CD4-positive, alpha-beta T cell treated with Interleukin-12 subunit alpha and Interleukin-12 subunit beta, for 1 hour (primary cell): ENCODE data around the gene SPAG16.
A peak's percentile ranks its signal among the peaks of the same experiment; 100 is the strongest.

Source experiments
- DNase-seq: peaks from one replicate; pipeline ENCODE4 v3.0.0-alpha.2; 2020

Gene SPAG16

DNA sequence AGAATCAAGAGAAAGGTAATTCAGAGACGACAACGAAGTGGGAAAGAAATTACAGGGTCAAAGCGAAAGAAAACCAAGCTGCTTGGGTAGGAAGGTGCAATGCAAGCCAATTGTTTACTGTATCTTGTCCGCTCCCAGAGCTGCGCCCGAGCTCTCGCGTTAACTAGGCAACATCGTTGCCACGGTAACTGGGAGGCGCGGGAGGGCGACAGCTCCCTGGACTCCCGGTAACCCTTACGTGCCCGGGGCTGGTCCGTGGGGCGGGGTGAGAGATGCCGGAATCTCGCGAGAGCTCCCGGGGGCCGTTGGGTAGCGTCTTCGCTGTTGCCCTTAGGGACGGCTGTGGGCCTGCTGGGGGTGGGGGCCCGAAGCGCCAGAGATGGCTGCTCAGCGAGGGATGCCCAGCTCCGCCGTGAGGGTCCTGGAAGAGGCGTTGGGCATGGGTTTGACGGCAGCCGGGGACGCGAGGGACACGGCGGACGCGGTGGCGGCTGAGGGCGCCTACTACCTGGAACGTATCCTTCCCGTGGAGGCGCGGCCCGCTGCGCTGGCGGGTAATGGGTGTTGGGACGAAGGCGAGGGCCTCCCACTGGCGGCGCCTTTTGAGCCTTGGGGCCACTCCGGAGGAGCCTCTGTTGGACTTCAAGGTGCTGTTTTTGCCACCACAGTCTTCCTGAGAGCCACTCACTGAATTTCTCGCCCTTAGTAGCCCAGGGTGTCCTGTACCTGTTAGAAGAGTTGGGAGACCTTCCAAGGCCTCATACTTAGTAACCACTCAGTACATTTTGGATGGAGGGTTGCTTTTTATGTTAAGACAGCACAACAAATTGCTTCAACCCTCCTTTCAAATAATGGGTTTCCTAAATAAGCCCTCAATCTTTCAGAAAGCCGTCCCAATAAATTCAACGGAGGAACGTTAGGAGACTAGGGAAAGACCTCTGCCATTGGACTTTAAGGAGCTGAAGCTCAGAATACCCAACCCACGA lies at the start of gene SPAG16:
Gene SPAG16, plus strand, starts transcription at position 360 of the 986 bp plus-strand sequence.
- peak; percentile 97 for DNase-seq

DNA sequence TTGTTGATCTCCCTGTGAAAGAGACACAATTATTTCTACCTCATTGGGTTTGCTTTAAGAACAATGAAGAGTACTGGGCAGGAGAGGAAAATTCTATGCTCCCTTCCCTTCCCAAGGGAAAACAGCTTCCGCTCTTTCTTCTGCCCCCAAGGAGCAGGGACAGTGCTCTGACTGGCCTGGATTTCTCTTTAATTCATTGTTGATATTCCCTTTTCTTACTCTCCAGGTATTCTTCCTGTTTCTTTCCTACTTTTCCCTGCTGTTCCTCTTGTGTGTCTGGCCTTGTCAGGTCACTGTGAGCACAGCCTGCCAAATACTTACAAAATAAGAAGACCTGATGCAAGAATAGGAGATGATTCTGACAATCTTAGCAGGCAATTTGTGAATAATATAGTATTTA lies 49.6 kb upstream of the SPAG16 start:
- no peak for DNase-seq

DNA sequence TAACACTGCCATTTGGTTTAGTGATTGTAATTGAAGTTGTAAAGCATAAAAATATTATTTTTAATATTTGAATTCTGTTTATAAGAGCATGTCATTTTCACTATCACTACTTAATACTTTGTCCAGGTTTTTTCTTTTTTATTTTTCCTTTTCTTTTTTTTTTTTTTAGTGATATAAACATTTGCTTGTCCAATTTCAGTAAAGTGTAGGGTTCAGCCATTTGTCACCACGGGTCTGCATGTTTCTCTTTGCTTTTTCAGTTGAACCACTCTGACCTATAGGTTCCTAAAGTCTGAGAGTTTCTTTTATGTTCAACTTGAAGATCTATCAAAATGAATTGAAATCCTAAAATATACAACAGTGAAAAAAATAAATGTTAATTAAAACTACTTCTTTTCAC lies 48.5 kb upstream of the SPAG16 start:
- DNase-seq, result no peak

DNA sequence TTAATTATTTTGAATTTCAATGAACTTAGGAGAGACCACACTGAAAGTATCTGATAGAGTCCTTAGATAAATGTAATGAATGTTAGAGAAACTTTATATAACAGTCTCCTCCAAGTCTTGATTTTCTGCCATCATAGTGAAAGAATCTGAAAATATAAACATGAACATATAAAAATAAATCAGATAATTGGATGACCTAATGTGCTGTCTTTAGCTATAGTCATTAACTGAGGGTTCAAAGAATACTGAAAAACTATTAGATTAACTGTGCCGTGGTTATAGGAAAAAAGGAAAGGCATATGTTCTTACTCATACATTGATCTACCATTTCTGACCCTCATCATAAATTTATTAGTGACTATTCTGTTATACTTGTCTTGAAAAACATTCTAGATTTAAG lies 47.0 kb upstream of the SPAG16 start:
- DNase-seq, result no peak

DNA sequence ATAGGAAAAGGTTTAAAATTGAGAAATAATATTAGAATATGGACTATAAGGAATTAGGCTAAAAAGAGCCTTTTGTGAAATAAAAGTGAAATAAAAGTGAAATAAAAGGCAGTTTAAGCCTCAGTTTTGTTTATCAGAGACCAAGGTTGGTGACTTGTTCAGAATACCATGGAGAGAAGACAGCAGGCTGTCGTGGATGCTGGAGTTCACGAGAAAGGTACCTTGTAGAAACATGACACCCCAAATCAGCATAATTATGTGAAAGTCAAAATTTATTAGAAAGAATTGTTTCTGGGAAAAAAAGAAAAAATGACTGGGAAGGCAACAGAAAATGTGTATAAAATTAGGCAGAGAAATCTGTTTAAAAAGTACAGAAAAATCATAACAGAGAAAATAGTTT lies 46.5 kb upstream of the SPAG16 start:
- DNase-seq, result no peak

DNA sequence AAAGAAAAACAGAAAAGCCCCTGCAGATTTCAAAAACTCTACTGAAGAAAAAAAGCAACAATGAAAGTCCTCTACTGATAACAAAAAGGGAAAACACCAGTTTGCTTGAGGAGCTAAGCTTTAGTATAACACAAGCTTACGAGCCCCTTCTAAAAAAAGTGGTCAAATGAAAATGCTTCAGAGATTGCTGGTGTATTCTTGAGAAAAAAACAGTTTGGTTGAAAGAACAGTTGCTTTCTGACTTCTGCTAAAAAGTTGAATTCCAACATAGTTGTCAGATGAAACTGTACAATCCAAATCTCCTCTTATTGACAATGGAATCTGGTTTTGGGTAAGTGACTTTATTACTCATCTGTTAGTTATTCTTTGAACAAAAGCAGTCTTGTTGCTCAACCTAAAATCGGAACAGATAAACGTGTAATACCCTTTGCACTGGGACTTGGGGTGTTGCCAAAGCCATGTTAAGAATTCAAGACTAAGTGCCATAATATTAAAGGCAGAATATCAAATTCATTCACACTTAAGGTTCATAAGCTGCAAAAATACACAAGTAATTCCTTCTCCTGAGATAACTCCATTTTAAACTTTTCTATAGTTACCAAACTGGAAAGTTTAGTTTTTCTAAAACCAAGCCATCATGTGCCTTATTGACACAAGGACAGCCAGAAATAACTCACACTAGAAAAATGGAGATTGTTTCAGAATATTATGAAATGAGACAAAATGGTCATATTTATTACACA lies 45.3 kb upstream of the SPAG16 start:
- DNase-seq, result peak; percentile 15

DNA sequence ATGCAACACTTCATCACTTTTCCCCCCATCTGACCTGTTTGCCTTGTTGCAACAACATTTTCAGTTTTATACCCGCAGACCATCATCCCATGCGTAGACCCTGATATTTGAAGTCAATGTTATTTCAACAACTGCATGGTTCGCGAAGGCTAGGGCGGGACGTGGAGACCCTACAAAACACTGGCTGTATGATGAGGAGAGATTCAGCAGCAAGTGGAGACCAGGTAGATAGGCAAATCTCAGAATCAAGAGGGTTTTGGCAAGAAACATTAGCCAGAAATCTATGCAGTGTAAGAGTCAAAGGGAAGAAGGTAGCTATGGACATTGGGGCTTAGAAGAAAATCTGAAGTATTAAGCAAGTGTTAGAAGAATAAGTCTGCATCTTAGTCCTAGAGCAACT lies 42.4 kb upstream of the SPAG16 start:
- DNase-seq, result no peak

DNA sequence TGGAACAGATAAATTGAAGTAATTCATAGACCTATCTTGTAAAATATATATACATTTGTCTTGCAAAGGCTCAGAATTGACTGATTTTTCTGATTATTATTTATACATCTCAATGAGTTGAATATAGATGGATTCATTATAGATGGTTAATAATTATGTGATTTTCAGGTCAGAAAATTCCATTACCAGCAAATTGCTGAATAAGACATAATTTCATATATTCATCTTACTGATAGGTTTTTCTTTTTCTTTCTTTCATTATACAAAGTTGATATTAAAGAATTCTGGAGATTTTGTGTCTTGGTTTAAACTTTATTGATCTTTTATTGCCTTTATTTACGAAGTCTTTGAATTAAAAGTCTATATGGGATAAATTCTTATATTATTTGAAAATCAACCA lies 41.6 kb upstream of the SPAG16 start:
- no peak for DNase-seq

DNA sequence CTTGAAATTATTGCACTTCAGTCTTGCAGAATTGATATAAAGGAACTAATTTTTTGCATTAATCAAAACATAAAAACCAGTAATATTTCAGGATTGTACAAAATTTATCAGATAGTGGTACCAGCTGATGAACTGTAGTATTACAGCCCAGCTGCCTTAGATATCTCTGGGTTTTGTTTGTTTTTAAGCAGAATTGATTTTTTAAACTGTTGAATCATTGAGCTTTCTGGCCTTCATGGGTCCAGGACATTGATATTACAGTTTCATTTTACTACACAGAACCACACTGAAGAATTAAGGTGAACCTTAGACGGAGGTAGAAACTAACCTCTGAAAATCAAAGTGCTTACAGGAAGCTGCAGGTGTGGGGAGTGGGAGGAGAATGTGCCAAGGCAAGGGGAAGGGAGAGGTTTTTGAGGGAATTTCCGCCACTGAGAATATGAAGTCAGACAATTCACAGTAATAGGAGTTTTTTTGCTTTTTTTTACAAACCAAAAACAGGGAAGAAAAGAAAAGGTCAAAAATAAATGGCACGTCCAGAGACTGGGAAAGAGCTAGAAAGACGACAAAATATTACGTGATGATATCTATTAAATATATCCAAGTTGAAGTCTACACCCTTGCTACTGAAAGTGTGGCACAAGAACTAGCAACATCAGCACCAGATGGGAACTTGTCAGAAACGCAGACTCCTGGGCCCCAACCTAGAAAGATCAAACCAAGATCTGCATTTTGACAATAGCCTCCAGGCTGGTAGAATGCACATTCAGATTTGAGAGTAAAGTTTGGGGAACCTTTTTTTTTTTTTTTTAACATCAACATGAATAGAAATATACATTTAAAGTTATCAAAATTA lies 40.8 kb upstream of the SPAG16 start:
- peak; percentile 17 for DNase-seq

DNA sequence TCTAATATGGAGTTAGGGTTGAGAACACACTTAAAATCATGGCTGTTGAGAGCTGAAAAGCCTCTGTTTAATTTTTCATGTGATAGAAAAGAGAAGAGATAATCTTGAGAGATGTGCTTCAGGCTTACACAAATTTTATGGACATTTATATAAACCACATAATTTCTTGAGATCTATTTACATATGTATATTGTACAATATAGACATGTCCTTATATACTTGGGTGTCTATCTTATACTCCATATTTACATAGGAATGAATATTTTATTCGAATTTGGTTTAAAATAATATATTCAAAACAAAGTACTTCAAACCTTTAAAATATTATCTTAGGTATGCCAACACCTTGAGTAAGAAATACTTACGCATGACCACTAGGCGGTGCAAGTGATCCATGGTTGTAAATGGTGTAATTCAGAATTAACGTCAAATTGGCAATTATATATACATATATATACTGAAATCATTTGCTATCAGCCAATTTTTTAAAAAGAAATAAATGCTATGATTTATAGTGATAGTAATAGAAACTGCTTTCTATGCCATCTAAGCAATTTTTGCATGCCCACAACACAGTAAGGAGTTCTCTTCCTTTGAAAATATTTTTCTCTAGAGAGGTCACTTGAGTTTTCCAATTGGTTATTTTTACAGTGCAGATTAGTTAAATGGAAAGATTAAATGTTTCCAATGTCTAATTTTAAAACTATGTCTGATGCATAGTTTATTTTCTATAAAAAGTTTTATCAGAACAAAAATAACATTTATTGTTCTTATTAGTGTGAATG lies 37.6 kb upstream of the SPAG16 start:
- DNase-seq, result peak; percentile 60

DNA sequence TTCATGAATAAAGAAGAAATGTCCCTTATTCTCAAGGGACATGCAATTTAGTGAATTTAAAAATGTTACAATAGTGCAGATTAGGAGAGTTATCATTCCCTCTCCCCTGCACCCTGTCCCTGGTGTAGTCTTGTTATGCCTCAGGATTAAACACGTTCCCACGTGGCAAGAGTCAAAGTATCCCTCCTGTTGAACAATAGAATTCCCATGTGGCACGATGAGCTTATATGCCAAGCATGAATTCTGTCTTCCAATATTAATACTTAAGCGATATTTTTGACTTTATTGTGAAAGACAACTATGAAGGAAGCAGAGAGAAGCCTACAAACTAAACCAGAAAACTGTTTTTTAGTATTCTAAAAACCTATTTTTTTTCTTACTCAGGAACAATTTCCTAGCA lies 36.7 kb upstream of the SPAG16 start:
- DNase-seq, result no peak

DNA sequence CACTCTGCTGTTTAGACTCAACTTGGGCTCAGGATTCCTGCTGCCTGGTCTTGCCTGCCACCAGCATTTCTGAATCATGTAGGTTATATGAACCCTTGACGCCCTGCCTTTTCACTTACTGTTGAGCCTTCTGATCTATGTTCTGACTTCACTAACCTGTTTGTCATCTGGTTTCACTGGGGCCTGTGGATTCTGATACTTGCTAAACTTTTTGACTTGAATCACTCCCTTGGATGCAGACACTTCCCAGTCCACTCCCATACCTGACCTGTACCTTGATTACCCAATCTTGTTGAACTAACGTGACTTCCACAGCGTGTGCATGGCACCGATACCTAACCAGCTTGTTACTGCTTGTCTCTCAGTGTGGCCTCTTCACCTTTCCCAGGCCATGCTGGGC lies 35.6 kb upstream of the SPAG16 start:
- DNase-seq, result no peak

DNA sequence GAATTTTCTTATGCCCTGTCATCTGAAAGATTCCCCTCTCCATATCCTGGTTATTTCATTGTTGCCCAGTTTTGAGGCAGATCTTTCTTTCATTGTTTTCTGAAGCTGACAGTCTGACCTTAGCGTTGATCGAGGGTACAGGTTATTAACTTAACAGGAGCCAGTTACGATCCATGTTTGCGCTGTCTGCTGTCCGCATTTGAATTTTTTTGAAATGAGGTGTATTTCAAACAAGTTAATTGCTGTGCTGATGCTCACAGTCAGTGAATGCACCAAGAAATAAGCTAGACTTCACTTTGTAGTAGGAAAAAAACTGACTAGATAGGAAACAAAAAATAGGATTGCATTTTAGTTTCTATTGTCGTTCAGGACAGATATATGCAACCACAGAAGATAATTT lies 34.8 kb upstream of the SPAG16 start:
- no peak for DNase-seq

DNA sequence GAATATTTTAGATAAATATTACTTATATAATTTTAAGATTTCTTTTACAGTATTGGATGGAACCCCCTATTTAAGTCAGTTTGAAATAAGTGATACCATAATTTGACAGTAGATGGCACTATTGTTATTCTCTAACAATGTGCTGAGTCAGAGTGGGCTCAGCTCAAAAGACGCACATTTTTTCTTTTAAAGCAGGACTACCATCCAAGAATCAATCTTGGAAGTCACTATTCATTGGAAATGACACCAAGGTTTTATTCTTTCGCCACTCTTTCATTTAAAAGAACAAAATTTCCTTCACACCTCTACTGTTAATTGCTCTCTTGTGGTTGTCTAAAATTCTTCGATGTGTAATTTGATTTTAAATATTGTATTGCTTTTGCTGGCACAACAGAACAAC lies 32.6 kb upstream of the SPAG16 start:
- DNase-seq, result peak; percentile 58

DNA sequence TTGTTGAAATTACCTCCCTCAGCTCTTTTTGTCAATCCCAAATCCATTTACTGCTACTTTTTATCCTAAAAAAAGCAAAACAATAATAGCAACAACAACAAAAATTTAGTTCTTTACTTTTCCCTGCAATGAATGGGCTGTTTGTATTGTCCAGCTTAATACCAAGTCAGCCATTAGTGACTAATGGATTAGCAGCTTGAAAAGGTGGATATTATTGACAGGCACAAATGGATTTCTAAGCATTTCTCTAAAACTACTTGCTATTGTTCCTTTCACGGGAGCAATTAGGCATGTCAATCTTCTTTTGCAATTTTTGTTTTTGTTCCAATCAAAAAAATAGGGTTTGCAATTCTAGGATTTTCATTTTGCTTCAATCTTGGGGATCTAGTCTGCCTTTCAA lies 32.1 kb upstream of the SPAG16 start:
- no peak for DNase-seq

DNA sequence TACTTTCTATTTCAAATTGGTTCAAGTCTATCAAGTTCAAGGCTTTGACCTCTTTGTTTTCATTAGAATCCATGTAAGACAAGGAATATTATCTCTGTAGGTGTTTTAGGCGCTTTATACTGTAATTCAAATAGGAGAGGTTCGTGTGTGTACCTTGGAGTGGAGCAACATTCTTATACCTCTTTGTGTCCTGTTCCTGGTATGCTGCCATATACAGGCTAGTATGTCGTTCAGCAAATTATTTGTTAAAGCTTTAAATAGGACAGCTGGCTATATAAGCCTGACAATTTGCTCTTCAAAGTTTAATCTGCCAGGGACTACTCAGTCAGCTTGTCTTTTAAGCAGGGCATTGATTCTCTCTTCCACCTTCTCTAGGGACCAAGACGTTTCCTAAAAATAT lies 31.1 kb upstream of the SPAG16 start:
- DNase-seq, result no peak

DNA sequence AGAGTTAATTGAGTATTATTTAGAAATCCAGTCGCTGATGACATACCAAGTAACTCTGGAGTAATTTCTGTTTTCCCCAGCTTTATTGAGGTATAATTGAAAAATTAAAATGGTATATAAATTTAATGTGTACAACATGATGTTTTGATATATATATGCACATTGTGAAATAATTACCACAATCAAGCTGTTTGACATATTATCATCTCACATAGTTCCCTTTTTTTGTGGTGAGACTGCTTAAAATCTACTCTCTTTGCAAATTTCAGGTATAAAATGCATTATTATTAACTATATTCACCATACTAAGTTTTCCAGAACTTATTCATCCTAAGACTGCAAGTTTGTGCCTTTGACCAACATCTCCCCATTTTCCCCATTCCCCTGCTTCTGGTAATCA lies 25.0 kb upstream of the SPAG16 start:
- no peak for DNase-seq

DNA sequence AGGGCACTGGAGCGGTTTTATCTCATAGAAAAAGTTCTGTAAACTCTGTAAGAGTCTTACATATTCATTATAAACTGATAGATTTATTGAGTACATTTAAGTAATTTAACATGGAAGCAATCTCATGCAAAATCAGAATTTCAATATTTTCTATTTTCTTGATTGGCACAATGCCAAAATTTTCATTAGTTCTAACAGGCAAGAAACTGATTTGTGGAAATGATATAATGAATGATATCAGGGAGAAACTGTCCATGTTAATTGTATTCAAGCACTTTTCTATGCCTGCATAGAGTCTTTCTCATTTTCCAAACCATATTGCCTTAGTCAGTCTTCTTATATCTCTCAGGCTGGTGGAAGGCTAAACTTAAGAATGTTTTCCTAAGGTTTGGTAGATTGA lies 23.0 kb upstream of the SPAG16 start:
- DNase-seq, result no peak

DNA sequence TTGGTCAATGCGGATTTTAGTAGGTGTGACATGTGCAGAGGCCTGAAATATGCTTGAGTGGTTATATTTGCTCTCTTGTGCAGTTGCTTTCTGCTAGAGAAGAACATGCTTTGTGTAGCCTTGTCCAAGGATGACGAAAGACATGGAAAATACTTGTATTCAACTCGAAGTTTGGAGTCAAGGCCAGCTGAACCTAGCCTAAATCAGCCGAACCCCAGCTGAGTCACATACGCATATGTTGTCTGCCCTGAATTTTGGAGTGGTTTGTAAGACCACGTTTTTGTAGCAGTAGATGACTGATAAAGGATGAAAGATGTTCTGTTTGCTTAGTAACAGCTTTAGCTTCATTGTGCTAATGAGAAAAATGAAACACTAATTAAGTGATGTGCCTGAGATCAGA lies 22.5 kb upstream of the SPAG16 start:
- DNase-seq, result no peak

DNA sequence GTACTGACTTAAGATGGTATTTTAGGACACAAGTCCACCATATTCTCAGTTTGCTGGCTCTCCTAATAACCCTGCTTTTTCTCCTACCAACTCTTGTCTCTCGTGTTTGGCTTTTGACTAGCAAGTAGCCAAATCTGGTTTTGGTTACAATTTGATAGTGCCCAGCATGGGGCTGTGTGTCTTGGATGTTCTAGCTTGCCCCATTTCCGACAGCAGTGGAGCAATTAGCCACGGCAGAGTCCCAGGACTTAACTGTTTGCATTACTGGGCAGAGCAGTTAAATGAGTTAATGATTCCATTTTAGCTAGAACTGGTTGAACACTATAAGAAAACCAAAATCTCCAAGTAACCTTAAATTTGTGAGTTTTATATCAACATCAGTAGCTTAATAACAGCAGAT lies 18.6 kb upstream of the SPAG16 start:
- no peak for DNase-seq

DNA sequence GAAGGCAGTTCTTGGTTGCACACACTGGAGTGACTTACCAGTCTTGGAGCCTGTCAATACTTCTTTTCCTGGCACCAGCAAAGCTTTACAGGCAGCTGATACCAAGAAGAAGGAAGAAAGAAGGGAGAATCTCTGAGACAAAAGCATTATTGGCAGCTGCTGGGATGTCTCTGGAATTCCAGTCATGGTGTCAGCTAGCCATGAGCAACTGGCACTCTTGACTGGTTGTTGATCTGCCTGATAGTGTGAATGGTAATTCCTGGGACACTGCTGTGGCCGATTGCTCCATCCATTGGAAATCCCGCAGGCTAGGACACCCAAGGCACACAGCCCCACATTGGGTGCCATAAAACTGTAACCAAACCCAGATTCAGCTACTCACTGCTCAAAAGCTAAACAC lies 17.8 kb upstream of the SPAG16 start:
- DNase-seq, result no peak

DNA sequence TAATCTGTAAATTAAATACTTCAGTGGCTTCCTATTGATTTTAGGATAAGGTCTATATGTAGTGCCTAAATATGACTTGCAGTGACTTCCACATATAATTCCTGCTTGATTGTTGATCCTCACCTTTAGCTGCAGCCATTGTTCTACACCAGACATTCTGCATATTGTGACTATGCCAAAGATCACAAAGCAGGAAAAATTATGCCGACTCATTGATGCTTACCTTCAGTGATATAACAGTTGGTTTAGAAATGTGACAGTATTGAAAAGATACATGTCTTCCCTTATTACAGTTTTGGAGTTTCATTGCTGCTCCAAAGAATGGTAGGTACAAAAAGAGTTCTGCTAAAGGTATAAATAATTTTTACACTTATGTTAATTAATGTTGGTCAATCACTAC lies 12.3 kb upstream of the SPAG16 start:
- no peak for DNase-seq
